Activated CD8-positive, alpha-beta T cell treated with anti-CD3 and anti-CD28 coated beads for 36 hours (primary cell): ENCODE measurements around the gene NDOR1. TPM values are rescaled to one million over a fixed set of nuclear protein-coding genes. Genes with fewer than 3 reads are reported as not detected.

Source experiments
- ATAC-seq: fragments of 200-7000 bp; cut with Tn5 transposase; one replicate; pipeline ENCODE4 v1.10.0; 2021; ENCODE audit warnings: mild to moderate bottlenecking, moderate library complexity
- CTCF ChIA-PET: fragments of 350-600 bp; sonication (Branson Sonifier 250); formaldehyde crosslinking; loops from one replicate; lab custom pipeline; 2021; ENCODE audit warnings: antibody characterized with exemption; lab: Charles Lee
- POLR2A ChIA-PET: fragments of 350-600 bp; sonication (Branson Sonifier 250); formaldehyde crosslinking; loops from one replicate; lab custom pipeline; 2021; ENCODE audit warnings: antibody characterized with exemption; lab: Charles Lee
- DNase-seq: peaks from one replicate; pipeline ENCODE4 v3.0.0-alpha.2; 2020
- H3K27ac Mint-ChIP-seq: one replicate; pipeline ENCODE4 v1.8.0; 2021; ENCODE audit warnings: mild to moderate bottlenecking, mixed read lengths
- H3K27me3 Mint-ChIP-seq: one replicate; pipeline ENCODE4 v1.8.0; 2021; ENCODE audit warnings: mixed read lengths
- H3K36me3 Mint-ChIP-seq: one replicate; pipeline ENCODE4 v1.8.0; 2021; ENCODE audit warnings: low read depth, mixed read lengths
- H3K4me1 Mint-ChIP-seq: one replicate; pipeline ENCODE4 v1.8.0; 2021; ENCODE audit warnings: low read depth, mixed read lengths
- H3K4me3 Mint-ChIP-seq: one replicate; pipeline ENCODE4 v1.8.0; 2021; ENCODE audit warnings: mild to moderate bottlenecking, moderate library complexity, mixed read lengths
- H3K9me3 Mint-ChIP-seq: one replicate; pipeline ENCODE4 v1.8.0; 2021; ENCODE audit warnings: mixed read lengths
- intact Hi-C: fragments of 100-400 bp; cut with micrococcal nuclease; formaldehyde crosslinking; loops from one replicate; pipeline ENCODE4 v1.10.0; 2022
- total RNA-seq, 2 experiments: library from RNA; stranded (reverse); gene quantifications; one replicate each; pipeline ENCODE4 v1.2.3, GENCODE V29; 2021
- TF ChIP-seq, protein P1 (sequence below): fragments of 200-600 bp; IDR thresholded peaks from one replicate; pipeline ENCODE4 v1.8.0; 2022; ENCODE audit warnings: antibody characterized with exemption, mild to moderate bottlenecking

NDOR1 gene
- total RNA-seq, 2 experiments from 2014 or later, result 29.5 to 30.7 TPM

DNA sequence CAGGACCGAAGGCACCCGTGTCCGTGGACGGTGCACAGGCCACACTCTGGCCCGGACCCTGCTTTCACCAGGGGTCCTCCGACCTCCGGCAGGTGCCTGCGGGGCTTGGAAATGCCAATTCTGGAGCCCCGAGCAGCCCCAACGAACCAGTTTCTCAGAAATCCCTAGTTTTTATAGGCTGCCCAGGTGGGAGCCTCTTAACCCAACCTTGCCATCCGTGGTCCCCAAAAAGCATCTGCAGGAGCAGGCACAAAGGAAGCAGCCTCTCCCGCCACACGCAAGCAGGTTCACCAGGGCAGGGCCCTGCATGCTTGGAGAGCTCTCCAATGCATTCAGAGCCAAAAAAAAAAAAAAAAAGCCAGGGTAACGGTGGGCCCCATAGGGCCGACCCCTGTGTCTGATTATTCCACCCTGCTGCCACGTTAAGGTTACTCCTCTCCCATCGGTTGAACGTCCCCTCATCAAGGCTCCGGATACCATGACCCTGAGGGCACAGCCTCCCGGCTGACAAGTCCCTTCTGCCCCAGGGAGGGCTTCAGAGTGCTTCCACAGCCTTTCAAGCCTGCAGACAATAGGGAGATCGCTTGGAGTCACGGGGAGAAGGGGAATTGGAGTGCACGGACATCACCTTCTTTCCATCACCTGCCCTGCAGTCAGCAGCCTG, 4.2 kb upstream of the NDOR1 start:
- Mint-ChIP-seq H3K27me3 (no peaks in the 10 kb centered on the region), H3K36me3 (no peaks in the 10 kb centered on the region), H3K4me3 (peak overlapping the region; percentile 82), H3K4me1 (peaks cover 22% of the 10 kb centered on the region), H3K9me3 (no peaks in the 10 kb centered on the region), H3K27ac (peak overlapping the region; percentile 77)
- TF ChIP-seq, protein P1, sequence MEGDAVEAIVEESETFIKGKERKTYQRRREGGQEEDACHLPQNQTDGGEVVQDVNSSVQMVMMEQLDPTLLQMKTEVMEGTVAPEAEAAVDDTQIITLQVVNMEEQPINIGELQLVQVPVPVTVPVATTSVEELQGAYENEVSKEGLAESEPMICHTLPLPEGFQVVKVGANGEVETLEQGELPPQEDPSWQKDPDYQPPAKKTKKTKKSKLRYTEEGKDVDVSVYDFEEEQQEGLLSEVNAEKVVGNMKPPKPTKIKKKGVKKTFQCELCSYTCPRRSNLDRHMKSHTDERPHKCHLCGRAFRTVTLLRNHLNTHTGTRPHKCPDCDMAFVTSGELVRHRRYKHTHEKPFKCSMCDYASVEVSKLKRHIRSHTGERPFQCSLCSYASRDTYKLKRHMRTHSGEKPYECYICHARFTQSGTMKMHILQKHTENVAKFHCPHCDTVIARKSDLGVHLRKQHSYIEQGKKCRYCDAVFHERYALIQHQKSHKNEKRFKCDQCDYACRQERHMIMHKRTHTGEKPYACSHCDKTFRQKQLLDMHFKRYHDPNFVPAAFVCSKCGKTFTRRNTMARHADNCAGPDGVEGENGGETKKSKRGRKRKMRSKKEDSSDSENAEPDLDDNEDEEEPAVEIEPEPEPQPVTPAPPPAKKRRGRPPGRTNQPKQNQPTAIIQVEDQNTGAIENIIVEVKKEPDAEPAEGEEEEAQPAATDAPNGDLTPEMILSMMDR, result no peak
- CTCF ChIA-PET, result interaction anchor here (0.8 to 1.5 kb wide), 6 partner anchors 8 to 74 kb away, joined by 3 to 8 read pairs (median 4); partner anchors contain the start of genes ANAPC2 and SSNA1
- ATAC-seq, result no peak
- DNase-seq, result no peak
- POLR2A ChIA-PET, result interaction anchor here (0.9 to 1.6 kb wide), 4 partner anchors 9 to 35 kb away, joined by 3 to 6 read pairs (median 3); partner anchors contain the start of genes ANAPC2 and SSNA1
- intact Hi-C loops, result no loop called here

DNA sequence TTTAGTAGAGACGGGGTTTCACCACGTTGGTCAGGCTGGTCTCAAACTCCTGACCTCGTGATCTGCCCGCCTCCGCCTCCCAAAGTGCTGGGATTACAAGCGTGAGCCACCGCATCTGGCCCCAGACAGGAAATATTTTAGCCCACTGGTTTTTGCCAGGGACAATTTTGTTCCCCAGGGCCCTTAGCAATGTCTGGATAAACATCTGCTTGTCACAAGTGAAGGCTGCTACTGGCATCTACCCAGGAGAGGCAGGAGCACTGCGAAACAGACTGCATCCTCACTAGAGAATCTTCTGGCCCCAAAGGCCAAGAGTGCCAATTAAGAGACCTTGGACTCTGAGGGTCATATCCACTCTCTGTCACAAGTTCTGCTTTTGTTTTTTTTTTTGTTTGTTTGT, 2.5 kb upstream of the NDOR1 start:
- DNase-seq (no peak), ATAC-seq (no peak)
- POLR2A ChIA-PET, result interaction anchor here (0.9 to 6.0 kb wide), 4 partner anchors 9 to 38 kb away, joined by 3 to 44 read pairs (median 5); a partner anchor contains a TSS
- no peak overlapping the region for H3K27ac Mint-ChIP-seq
- TF ChIP-seq, protein P1, result no peak
- intact Hi-C loops, result no loop called here
- no peak overlapping the region for H3K4me3 Mint-ChIP-seq
- no peaks in the 10 kb centered on the region for H3K9me3 Mint-ChIP-seq
- H3K27me3 Mint-ChIP-seq, result no peaks in the 10 kb centered on the region
- peaks cover 12% of the 10 kb centered on the region for H3K36me3 Mint-ChIP-seq
- H3K4me1 Mint-ChIP-seq, result peaks cover 35% of the 10 kb centered on the region
- CTCF ChIA-PET, result interaction anchor here (0.8 to 1.5 kb wide), 2 partner anchors 14 to 34 kb away, joined by 3 to 6 read pairs; partner anchors contain the start of genes ANAPC2 and SSNA1

DNA sequence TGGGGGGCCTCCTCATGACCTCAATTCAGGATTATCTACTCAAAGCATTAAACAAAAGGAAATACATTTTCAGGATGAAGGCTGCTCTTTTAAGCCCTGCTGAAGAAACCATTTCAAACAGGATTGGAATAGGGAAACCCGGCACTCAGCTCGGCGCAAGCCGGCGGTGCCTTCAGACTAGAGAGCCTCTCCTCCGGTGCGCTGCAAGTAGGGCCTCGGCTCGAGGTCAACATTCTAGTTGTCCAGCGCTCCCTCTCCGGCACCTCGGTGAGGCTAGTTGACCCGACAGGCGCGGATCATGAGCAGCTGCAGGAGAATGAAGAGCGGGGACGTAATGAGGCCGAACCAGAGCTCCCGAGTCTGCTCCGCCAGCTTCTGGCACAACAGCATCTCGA, 772 bp upstream of the NDOR1 start:
- ATAC-seq, result no peak
- Mint-ChIP-seq H3K9me3 (no peaks in the 10 kb centered on the region), H3K4me3 (peak overlapping the region; percentile 93), H3K36me3 (peaks cover 20% of the 10 kb centered on the region), H3K4me1 (peaks cover 34% of the 10 kb centered on the region), H3K27me3 (no peaks in the 10 kb centered on the region), H3K27ac (peak overlapping the region; percentile 93)
- POLR2A ChIA-PET, result interaction anchor here (0.8 to 6.0 kb wide), 15 partner anchors 8 to 251 kb away, joined by 3 to 44 read pairs (median 3); partner anchors contain the start of genes CYSRT1 and SSNA1
- CTCF ChIA-PET, result interaction anchor here (0.7 to 3.8 kb wide), 5 partner anchors 15 to 158 kb away, joined by 3 to 15 read pairs (median 4); partner anchors contain the start of genes NRARP and SSNA1
- TF ChIP-seq, protein P1, result no peak
- intact Hi-C loops, result no loop called here
- DNase-seq, result no peak

DNA sequence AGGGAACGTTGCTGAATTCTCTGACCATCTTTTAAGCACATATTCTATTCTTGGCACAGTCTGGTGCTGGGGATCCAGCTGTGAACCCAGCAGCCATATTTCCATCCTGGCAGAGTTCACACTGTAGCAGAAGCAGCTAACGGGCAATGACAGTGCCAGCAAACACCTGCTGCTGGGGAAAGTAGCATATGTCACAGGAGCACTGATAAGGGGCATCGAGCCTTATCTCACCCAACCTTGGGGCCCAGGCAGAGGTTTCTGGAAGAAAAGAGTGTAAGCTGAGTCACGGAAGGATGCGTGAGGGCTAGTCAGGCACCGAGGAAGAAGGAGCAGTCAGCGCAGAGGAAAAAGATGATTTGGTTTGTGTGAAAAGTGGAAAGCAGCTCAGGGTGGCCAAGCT, 1.1 kb downstream of the NDOR1 start:
- ATAC-seq (no peak), DNase-seq (no peak)
- Mint-ChIP-seq H3K4me3 (peak overlapping the region; percentile 93), H3K27me3 (no peaks in the 10 kb centered on the region), H3K4me1 (peaks cover 30% of the 10 kb centered on the region), H3K36me3 (peaks cover 21% of the 10 kb centered on the region), H3K9me3 (no peaks in the 10 kb centered on the region), H3K27ac (peak overlapping the region; percentile 87)
- intact Hi-C loops, result no loop called here
- ChIA-PET CTCF (interaction anchor here (1.2 to 3.9 kb wide), 4 partner anchors 17 to 34 kb away, joined by 3 to 15 read pairs (median 9); partner anchors contain the start of genes RNF224 and SSNA1), POLR2A (interaction anchor here (0.5 to 6.0 kb wide), 9 partner anchors 11 to 187 kb away, joined by 3 to 44 read pairs (median 4); partner anchors contain the start of genes ANAPC2, RNF208 and SSNA1)
- TF ChIP-seq, protein P1, result no peak
